NCI-H82 treated with DMSO at 0.1 percent for 48 hours (cell line): ENCODE results near the gene TMEM50B.
"Not testable (repeated sequence)": the region's sequence is repeated elsewhere in the genome, so short reads cannot be mapped to it uniquely, and the experiment has no call there.

Experiments
- DNase-seq: peaks from one replicate; lab custom pipeline; 2025; ENCODE audit not compliant: unreplicated experiment; lab: John Stamatoyannopoulos, UW

The TMEM50B gene

DNA sequence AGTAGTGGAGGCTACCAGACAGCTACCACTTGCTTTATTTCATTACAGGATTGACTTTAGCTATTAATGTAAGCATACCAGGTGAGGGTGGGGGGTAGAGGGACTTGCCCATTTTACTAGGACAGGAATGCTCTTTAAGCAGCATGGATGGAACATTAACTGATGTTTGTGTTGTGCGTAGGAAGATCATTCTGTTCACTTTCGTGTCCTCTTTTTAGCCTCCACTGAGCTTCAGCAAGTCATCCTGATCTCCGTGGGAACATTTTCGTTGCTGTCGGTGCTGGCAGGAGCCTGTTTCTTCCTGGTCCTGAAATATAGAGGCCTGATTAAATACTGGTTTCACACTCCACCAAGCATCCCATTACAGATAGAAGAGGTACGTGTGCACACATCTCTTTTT, 47.3 kb downstream of the TMEM50B start:
- no peak for DNase-seq

DNA sequence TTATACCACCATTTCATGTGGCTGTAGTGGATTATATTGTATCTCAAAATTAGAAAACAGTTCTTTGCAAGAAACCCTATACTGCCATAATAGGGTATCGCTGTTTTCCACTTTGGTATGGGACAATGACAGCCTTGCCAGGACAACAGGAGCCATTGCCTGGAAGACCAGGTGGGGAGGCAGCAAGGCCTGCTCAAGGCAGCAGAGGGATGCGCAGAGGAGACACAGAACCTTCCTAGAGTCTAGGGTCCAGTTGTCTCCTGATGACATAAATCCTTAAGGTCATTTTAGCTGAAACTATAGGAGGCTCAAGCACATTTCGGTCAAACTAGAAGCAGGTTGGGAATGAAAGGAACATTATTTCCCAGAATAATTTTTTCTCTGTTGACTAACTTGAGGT, 48.9 kb downstream of the TMEM50B start:
- no peak for DNase-seq

GRCh38 chr21:33428669-33429068, 51.1 kb downstream of the TMEM50B start:
- DNase-seq: no peak

DNA sequence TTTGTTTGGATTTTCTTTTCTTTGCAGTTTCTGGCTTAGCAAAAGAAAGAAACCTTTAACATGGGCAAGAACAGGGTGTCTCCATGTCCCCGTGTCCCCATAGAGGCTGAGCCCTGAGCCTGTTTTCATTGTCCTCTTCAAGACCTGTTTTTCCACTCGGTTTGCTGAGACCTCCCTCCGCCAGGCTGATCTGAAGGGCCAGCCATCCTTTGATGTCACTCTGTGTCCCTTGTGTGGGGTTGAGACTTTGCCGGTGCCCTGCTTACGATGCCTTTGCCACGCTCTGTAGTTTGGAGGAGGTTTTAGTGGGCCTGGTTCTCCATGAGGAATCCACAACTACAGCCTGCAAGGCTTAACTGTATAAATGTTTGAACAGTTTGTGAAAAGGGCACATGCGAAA, 52.7 kb downstream of the TMEM50B start:
- no peak for DNase-seq

DNA sequence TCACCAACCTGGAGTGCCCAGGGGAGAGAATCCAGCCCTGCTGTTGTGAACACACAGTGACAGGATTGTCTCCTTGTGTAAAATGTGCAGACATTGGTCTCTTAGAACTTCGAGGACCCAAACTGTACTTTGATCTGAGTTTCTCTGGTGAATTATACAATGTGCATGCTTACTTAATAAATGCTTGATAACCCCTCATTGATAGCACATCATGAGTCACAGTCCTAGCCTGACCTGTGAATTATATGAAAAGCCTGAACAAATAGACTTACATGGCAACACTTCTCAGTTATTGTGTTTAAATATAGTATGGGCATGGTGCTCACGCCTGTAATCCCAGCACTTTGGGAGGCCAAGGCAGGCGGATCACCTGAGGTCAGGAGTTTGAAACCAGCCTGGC, 53.9 kb downstream of the TMEM50B start:
- DNase-seq: no peak

GRCh38 chr21:33424214-33424613, 55.6 kb downstream of the TMEM50B start:
- DNase-seq: no peak

GRCh38 chr21:33421713-33422393, 57.9 kb downstream of the TMEM50B start:
- DNase-seq: no peak

DNA sequence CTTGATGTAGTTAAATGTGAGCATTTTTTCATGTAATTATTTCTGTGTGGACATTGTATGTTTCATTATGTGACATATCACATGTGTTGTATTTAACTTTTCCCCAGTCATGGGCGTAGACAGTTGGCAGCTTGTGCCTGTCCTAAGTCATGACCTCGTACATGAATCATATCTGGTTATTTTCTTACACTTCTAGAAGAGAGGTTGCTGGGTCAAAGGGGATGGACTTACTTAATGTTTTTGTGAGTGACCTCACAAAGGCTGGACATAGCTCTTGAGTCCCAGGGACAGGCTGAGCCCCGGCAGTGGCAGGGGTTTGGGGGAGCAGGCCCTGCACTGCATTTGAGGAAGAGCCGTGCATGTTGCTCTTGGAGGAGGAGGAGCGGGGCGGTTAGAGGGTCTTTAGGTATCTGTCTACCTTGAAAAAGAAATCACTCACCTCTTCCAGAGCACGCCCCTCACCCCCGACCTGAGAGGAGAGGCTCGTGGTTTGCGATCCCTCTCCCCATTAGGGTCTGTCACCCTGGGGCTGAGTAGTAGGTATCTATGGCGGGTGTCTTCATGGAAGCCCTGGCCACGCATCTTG, 60.1 kb downstream of the TMEM50B start:
- DNase-seq: no peak

GRCh38 chr21:33418691-33419090, 61.1 kb downstream of the TMEM50B start:
- DNase-seq: no peak

GRCh38 chr21:33414926-33415325, 64.8 kb downstream of the TMEM50B start:
- no peak for DNase-seq

DNA sequence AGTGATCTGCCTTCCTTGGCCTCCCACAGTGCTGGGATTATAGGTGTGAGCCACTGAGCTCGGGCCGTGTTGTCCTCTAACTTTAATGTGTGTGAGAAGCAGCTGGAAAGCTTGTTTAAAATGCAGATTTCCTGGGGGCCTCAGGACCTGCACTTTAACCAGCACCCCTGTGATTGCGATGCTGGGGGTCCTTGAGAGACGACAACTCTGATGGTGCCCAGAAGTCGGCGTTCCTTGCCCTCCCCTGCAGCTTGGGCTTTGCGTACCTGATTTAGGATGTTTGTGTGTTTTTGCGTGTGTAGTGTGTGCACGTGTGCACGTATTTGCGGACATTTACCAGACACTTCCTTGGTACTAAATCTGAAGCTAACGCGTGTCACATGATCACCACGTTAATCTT, 65.7 kb downstream of the TMEM50B start:
- DNase-seq: no peak

DNA sequence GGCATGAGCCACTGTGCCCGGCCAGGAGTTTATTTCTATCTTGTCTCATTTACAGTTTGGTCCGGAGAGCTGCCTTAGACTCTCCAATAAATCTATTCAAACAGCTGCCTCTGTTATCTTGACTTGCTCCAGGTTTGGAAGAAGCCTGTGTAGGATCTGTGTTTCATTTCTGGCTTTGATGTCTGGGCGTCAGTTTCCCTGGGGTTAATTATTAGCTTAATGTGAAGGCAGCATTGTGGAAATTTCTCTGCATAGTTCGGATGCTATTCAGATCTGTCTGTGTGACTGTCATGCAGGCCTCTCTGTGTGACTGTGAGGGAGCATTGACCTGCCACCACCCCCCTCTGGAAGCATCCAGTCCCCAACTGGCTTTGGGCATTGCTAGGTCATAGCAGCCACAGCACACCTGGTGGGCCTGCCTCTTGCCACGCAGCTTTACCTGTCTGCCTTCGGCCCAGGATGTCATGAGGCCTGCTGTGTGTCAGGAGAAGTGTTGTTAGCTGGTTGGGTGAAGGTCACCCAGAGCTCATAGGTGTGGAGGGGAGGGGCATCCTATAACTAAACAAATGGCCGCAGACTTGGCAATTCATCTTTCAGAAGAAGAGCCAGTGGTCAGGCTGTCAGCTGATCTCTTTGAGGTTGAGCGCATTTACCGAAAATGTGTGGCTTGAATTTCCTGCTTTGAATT, 66.8 kb downstream of the TMEM50B start:
- DNase-seq: no peak

DNA sequence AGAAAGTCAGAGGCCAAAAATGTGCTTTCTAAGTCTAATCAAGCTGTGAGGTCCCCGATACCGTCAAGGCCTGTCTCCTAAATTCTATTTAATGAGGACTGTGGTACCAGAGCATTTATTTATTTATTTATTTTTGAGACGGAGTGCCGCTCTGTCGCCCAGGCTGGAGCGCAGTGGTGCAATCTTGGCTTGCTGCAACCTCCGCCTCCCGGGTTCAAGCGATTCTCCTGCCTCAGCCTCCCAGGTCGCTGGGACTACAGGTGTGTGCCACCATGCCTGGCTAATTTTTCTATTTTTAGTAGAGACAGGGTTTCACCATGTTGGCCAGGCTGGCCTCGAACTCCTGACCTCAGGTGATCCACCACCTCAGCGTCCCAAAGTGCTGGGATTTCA, 67.3 kb downstream of the TMEM50B start:
- not testable (repeated sequence) for DNase-seq

DNA sequence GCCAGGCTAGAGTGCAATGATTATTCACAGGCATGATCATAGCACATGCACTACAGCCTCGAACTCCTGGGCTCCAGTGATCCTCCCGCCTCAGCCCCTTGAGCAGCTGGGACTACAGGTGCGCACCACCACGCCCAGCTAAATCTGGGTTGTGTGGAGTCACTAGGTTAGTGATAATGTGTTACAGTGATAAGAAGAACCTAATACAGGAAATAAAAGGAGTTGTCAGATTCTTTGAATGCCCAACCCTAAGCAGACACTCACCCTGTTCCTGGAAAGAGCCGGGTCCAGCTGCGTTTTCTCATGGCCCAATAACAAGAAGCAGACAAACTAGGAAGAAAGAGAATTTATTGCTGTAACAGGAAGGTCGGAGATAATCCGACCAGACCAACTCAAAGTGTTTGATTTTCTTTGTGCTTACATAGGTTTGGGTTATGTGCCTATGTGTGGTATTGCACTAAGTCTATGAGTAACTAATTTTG, 67.8 kb downstream of the TMEM50B start:
- no peak for DNase-seq

- DNase-seq: no peak
These were observed 73.3 kb downstream of the TMEM50B start for GRCh38 chr21:33406493-33406892.

DNA sequence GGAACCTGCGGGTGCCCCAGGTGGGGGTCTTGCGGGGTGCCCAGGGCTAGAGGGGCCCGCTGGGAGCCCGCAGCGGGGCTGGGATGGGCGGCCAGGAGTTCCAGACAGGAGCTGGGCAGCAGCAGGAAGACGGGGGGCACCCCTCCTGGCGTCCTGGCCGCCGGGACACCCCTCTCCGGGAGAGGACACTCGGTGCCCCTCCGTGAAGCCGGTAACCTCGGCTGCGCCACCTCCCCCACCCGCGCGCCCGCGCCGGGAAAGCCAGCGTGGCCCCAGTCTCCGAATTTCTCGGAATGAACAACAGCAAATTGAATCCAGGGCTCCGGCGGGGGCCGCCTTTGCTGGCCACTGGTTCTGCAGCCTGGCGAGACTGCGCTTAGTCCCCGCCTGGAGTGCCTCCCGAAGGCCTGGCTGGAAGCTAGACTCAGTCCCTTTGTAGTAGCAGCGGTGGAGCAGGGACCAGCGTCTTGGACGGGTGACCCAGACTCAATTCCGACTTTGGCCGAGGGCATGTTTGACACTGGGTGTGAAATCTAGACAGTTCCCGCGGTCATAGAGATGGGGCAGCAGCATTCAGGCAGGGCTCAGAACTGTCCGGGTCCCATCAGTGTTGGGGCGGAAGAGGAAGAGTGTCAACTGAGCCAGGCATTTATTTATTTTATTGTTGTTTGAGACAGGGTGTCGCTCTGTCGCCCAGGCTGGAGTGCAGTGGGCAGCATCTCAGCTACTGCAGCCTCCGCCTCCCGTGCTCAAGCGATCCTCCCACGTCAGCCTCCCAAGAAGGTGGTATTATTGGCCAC, 75.8 kb downstream of the TMEM50B start:
- DNase-seq: no peak

GRCh38 chr21:33403128-33403785, 76.5 kb downstream of the TMEM50B start, which contains the start of gene IFNGR2:
TSS of gene IFNGR2 (plus strand) at chr21:33403413. CDS start at chr21:33403544, 131 bp downstream.
- DNase-seq: no peak

- DNase-seq: no peak
These were observed 77.5 kb downstream of the TMEM50B start for GRCh38 chr21:33402001-33402979.

DNA sequence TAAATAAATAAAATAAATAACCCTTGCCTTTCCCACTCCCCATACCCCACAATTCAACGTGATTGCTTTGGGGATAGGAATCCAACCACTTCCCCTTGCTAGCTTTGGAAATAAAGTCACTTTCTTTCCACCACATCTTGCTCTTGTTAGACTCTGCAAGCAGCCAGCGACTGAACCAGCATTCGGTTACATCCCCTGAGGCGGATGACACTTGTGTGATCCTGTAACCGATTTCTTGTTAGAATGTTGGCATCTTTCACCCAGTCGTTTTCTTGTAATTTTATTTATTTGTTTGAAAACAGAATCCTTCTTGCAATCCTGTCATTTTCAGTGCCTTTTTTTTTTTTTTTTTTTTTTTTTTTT, 78.2 kb downstream of the TMEM50B start:
- no peak for DNase-seq
